MM.1S (cell line): ENCODE results near the gene CNTNAP2.

Experiments used
- CTCF ChIP-seq: fragments of 300-600 bp; sonication (generic); IDR thresholded peaks from 2 replicates; pipeline ENCODE4 v1.5.1; 2016; ENCODE audit warnings: antibody characterized with exemption, low read length, mixed read lengths
- EZH2 ChIP-seq: fragments of 300-600 bp; sonication (generic); optimal IDR thresholded peaks from 2 replicates; pipeline ENCODE3; 2017; ENCODE audit warnings: low read depth, mild to moderate bottlenecking, antibody characterized with exemption, low read length, mixed read lengths

GRCh38 chr7:147400221-147400689 is 1283.7 kb downstream of the CNTNAP2 start:
- TF ChIP-seq CTCF (no peak), EZH2 (no peak)
